H9 (cell line): ENCODE measurements around the gene SPRED3. TPM values are rescaled to one million over a fixed set of nuclear protein-coding genes. Genes with fewer than 3 reads are reported as not detected.

Experiments used
- DNase-seq: peaks from one replicate; pipeline ENCODE4 v3.0.0-alpha.2; 2017
- H2AFZ ChIP-seq: one replicate; pipeline ENCODE4 v1.6.1; 2013; ENCODE audit warnings: mild to moderate bottlenecking, low read length, control low read depth, moderate library complexity
- H2AK5ac ChIP-seq: 2 replicates; pipeline ENCODE4 v1.6.1; 2013; ENCODE audit warnings: low read length, control low read depth, mixed read lengths; ENCODE audit not compliant: insufficient read length
- H2BK120ac ChIP-seq: one replicate; pipeline ENCODE4 v1.6.1; 2013; ENCODE audit warnings: low read depth, mild to moderate bottlenecking, low read length, control low read depth, inconsistent platforms; ENCODE audit not compliant: poor library complexity, severe bottlenecking
- H2BK12ac ChIP-seq: 2 replicates; pipeline ENCODE4 v1.6.1; 2013; ENCODE audit warnings: low read length, control low read depth, mixed read lengths, low read depth; ENCODE audit not compliant: insufficient read length
- H2BK15ac ChIP-seq: 2 replicates; pipeline ENCODE4 v1.6.1; 2013; ENCODE audit warnings: low read depth, low read length, control low read depth
- H2BK20ac ChIP-seq: one replicate; pipeline ENCODE4 v1.6.1; 2013; ENCODE audit warnings: low read depth, mild to moderate bottlenecking, low read length, control low read depth, inconsistent platforms; ENCODE audit not compliant: poor library complexity, severe bottlenecking
- H2BK5ac ChIP-seq: 2 replicates; pipeline ENCODE4 v1.6.1; 2013; ENCODE audit warnings: low read length, control low read depth, mixed read lengths; ENCODE audit not compliant: insufficient read length
- H3K14ac ChIP-seq: 2 replicates; pipeline ENCODE4 v1.6.1; 2013; ENCODE audit warnings: low read length, control low read depth; ENCODE audit not compliant: insufficient read depth
- H3K18ac ChIP-seq: 2 replicates; pipeline ENCODE4 v1.6.1; 2013; ENCODE audit warnings: low read depth, mild to moderate bottlenecking, mixed read lengths, low read length, control low read depth; ENCODE audit not compliant: insufficient read length
- H3K23ac ChIP-seq: 2 replicates; pipeline ENCODE4 v1.6.1; 2013; ENCODE audit warnings: low read length, control low read depth, mixed read lengths, low read depth; ENCODE audit not compliant: insufficient read length
- H3K23me2 ChIP-seq: 2 replicates; pipeline ENCODE4 v1.6.1; 2013; ENCODE audit warnings: low read depth, mild to moderate bottlenecking, mixed read lengths, low read length, control low read depth; ENCODE audit not compliant: insufficient read length, poor library complexity, severe bottlenecking
- H3K27ac ChIP-seq: 2 replicates; pipeline ENCODE4 v1.5.1; 2013; ENCODE audit warnings: low read length, control low read depth, mixed read lengths, low read depth; ENCODE audit not compliant: insufficient read length
- H3K27me3 ChIP-seq: 2 replicates; pipeline ENCODE4 v1.6.1; 2013; ENCODE audit warnings: low read length, control low read depth, inconsistent platforms; ENCODE audit not compliant: insufficient read depth
- H3K4ac ChIP-seq: 2 replicates; pipeline ENCODE4 v1.6.1; 2013; ENCODE audit warnings: low read depth, mild to moderate bottlenecking, control low read depth, inconsistent platforms, low read length, moderate library complexity
- H3K4me1 ChIP-seq: 2 replicates; pipeline ENCODE4 v1.6.1; 2013; ENCODE audit warnings: low read length, control low read depth, inconsistent platforms; ENCODE audit not compliant: insufficient read depth
- H3K4me2 ChIP-seq: 2 replicates; pipeline ENCODE4 v1.6.1; 2013; ENCODE audit warnings: low read length, control low read depth, mixed read lengths; ENCODE audit not compliant: insufficient read length, insufficient read depth
- H3K56ac ChIP-seq: 2 replicates; pipeline ENCODE4 v1.6.1; 2013; ENCODE audit warnings: low read depth, mild to moderate bottlenecking, mixed read lengths, low read length, control low read depth; ENCODE audit not compliant: insufficient read length
- H3K79me1 ChIP-seq: 2 replicates; pipeline ENCODE4 v1.6.1; 2013; ENCODE audit warnings: low read depth, mild to moderate bottlenecking, moderate library complexity, low read length, control low read depth, inconsistent platforms; ENCODE audit not compliant: insufficient read depth, poor library complexity, severe bottlenecking
- H3K79me2 ChIP-seq: 2 replicates; pipeline ENCODE4 v1.6.1; 2013; ENCODE audit warnings: low read length, control low read depth, inconsistent platforms; ENCODE audit not compliant: insufficient read depth
- H3K9ac ChIP-seq: 2 replicates; pipeline ENCODE4 v1.6.1; 2013; ENCODE audit warnings: low read length, control low read depth, mixed read lengths; ENCODE audit not compliant: insufficient read length; ENCODE audit errors: extremely low read depth
- H3K9me3 ChIP-seq: one replicate; pipeline ENCODE4 v1.6.1; 2013; ENCODE audit warnings: low read depth, low read length, inconsistent platforms; ENCODE audit not compliant: control insufficient read depth
- H3T11ph ChIP-seq: one replicate; pipeline ENCODE4 v1.6.1; 2013; ENCODE audit warnings: mild to moderate bottlenecking, low read length, control low read depth, inconsistent platforms
- H4K20me1 ChIP-seq: one replicate; pipeline ENCODE4 v1.6.1; 2013; ENCODE audit not compliant: control insufficient read depth, insufficient read length, insufficient read depth
- H4K5ac ChIP-seq: 2 replicates; pipeline ENCODE4 v1.6.1; 2013; ENCODE audit warnings: low read depth, mild to moderate bottlenecking, mixed read lengths, low read length, control low read depth; ENCODE audit not compliant: insufficient read length
- H4K8ac ChIP-seq: replicated peaks from 2 replicates; pipeline ENCODE4 v1.6.1; 2013; ENCODE audit warnings: low read length, control low read depth, mixed read lengths, low read depth; ENCODE audit not compliant: insufficient read length
- H4K91ac ChIP-seq: 2 replicates; pipeline ENCODE4 v1.6.1; 2013; ENCODE audit warnings: low read depth, mild to moderate bottlenecking, moderate library complexity, mixed read lengths, low read length, control low read depth; ENCODE audit not compliant: insufficient read length
- H3K27ac Mint-ChIP-seq, 3 experiments: 2 replicates in 2 of 3; 3 replicates in 1 of 3; pipeline ENCODE4 v1.8.0; 2020 to 2021; ENCODE audit warnings: mixed read lengths in 3 of 3, mild to moderate bottlenecking in 1 of 3, moderate library complexity in 1 of 3
- H3K27me3 Mint-ChIP-seq: 2 replicates; pipeline ENCODE4 v1.8.0; 2021; ENCODE audit warnings: low read depth, mild to moderate bottlenecking, moderate library complexity, mixed read lengths
- H3K36me3 Mint-ChIP-seq, 3 experiments: 2 replicates in 2 of 3; 3 replicates in 1 of 3; pipeline ENCODE4 v1.8.0; 2020 to 2021; ENCODE audit warnings: low read depth in 3 of 3, mixed read lengths in 3 of 3; ENCODE audit not compliant: insufficient read depth in 1 of 3
- H3K4me1 Mint-ChIP-seq, 2 experiments: 2 replicates each; pipeline ENCODE4 v1.8.0; 2020; ENCODE audit warnings: mixed read lengths in 2 of 2
- H3K4me3 Mint-ChIP-seq, 2 experiments: 2 replicates in 1 of 2; 3 replicates in 1 of 2; pipeline ENCODE4 v1.8.0; 2020 to 2021; ENCODE audit warnings: mild to moderate bottlenecking in 2 of 2, mixed read lengths in 2 of 2, moderate library complexity in 1 of 2
- H3K9me3 Mint-ChIP-seq, 2 experiments: 2 replicates in 1 of 2; 3 replicates in 1 of 2; pipeline ENCODE4 v1.8.0; 2020; ENCODE audit warnings: mild to moderate bottlenecking in 2 of 2, mixed read lengths in 2 of 2, moderate library complexity in 1 of 2
- CTCF ChIP-seq: fragments of 200-600 bp; sonication (generic); conservative IDR thresholded peaks from 3 replicates; pipeline ENCODE4 v1.8.0; 2021; ENCODE audit warnings: antibody characterized with exemption, mild to moderate bottlenecking
- WGBS: extraction: QIAGEN DNeasy Blood & Tissue Kit; methylation state at CpG from one replicate; pipeline ENCODE4 v1.1.7; 2013; ENCODE audit warnings: missing lambda C conversion rate, low lambda C conversion rate, mixed read lengths; ENCODE audit not compliant: insufficient read length; ENCODE audit errors: extremely low coverage; 5-methylcytosine and 5-hydroxymethylcytosine counted together
- total RNA-seq: library from RNA; stranded (reverse); gene quantifications from 2 replicates; pipeline ENCODE4 v1.2.1, GENCODE V29; 2021

The SPRED3 gene
- total RNA-seq, 1 experiment from 2014 or later: 16.4 TPM

DNA sequence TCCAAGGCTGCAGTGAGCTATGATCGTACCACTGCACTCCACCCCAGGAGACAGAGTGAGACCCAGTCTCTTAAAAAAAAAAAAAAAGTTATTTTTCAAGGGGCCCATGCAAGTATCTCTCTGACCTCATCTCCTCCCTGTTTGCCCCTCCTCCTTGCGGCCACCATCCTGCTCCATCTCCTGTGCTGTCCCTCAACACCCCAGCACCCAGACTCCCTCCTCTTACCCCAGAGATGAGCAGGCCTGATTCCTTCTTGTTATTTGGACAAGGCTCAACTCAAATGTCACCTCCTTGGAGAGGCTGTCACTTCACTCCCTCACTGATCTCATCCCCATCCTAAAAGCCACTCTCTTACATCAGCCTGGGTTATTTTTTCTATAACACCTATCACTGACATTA is 49.4 kb downstream of the SPRED3 start:
- no CpG with 5 or more reads among the region's 2 CpGs for WGBS
- H3K27ac ChIP-seq: no peak overlapping the region
- no peaks in the 10 kb centered on the region for H3K79me2 ChIP-seq
- H3K27me3 ChIP-seq: no peaks in the 10 kb centered on the region
- no peaks in the 10 kb centered on the region for H3K9me3 Mint-ChIP-seq
- no peaks in the 10 kb centered on the region for H3K4me1 ChIP-seq
- H2BK120ac ChIP-seq: no peak overlapping the region
- no peak overlapping the region for H2BK5ac ChIP-seq
- no peaks in the 10 kb centered on the region for H4K20me1 ChIP-seq
- H3T11ph ChIP-seq: no peak overlapping the region
- no peak overlapping the region for H2BK12ac ChIP-seq
- no peak overlapping the region for H3K9ac ChIP-seq
- no peak overlapping the region for H3K14ac ChIP-seq
- no peak for TF ChIP-seq CTCF
- no peak overlapping the region for H3K23ac ChIP-seq
- no peak overlapping the region for H3K56ac ChIP-seq
- peaks cover 0 to 12% (median 6%) of the 10 kb centered on the region in 3 experiments; a peak in 4 of 7 replicates for H3K36me3 Mint-ChIP-seq
- peaks cover 20 to 32% of the 10 kb centered on the region in 2 experiments for H3K4me1 Mint-ChIP-seq
- H4K91ac ChIP-seq: no peak overlapping the region
- no peaks in the 10 kb centered on the region for H3K9me3 ChIP-seq
- no peak overlapping the region; a peak in 2 of 5 replicates for H3K4me3 Mint-ChIP-seq
- H3K18ac ChIP-seq: no peak overlapping the region
- no peak for DNase-seq
- peaks cover 8% of the 10 kb centered on the region for H3K23me2 ChIP-seq
- H3K4ac ChIP-seq: no peak overlapping the region
- H2AK5ac ChIP-seq: no peak overlapping the region
- H3K79me1 ChIP-seq: no peaks in the 10 kb centered on the region
- H3K27me3 Mint-ChIP-seq: no peaks in the 10 kb centered on the region
- H4K8ac ChIP-seq: no peak overlapping the region
- H4K5ac ChIP-seq: no peak overlapping the region
- H2BK20ac ChIP-seq: no peak overlapping the region
- H2AFZ ChIP-seq: no peak overlapping the region
- no peak overlapping the region for H3K4me2 ChIP-seq
- H3K27ac Mint-ChIP-seq: peak overlapping the region; percentile 7 to 73 (median 9); a peak in 4 of 7 replicates
- no peak overlapping the region for H2BK15ac ChIP-seq
